ENCODE data around the gene KRT16.

Gene KRT16

DNA sequence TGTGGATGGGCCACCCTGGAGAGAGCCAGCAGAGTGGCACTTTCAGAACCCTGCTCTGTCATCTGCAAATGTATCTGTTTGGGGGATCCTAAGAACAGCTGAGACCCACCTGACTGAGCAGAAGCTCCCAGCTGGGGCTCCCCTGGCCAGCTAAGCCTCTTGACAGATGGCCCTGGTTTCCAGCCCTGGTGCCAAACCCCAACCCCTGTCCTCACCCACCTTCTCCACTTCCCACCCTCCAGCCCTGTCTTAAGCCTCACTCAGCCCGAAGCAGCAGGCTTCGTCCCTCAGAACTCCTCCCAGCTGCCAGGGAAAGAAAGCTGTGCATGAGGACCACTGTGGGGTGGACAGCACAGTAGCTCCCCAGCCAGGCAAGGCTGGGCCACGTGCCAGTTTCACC, 37.2 kb downstream of the KRT16 start:
- H3K27me3 ChIP-seq (replicated peaks in 2 of 5; ENCODE audit: control insufficient read depth in 4 of 5, insufficient read depth in 5 of 5, low read length in 4 of 5): peaks cover 0 to 21% (median 2%) of the 10 kb centered on the region in 5 experiments
- 86% methylated on average over 3 of the region's 3 CpGs for WGBS (ENCODE audit: insufficient coverage)
- ChIA-PET POLR2A (no interaction called here), CTCF (interaction anchor here (1.1 kb wide), 1 partner anchor 24 kb away, joined by 4 read pairs; no protein-coding TSS in a partner anchor)
- peaks cover 0 to 2% (median 1%) of the 10 kb centered on the region in 4 experiments for H3K4me1 ChIP-seq (ENCODE audit: control extremely low read depth in 1 of 4, control insufficient read depth in 4 of 4, insufficient read depth in 4 of 4, low read length in 3 of 4)
- H3K27ac ChIP-seq (ENCODE audit: insufficient read depth in 1 of 2, low read depth in 1 of 2, low read length in 2 of 2, poor library complexity in 1 of 2, severe bottlenecking in 2 of 2): no peak overlapping the region
- H3K9me3 ChIP-seq (ENCODE audit: control extremely low read depth in 1 of 5, control insufficient read depth in 4 of 5, insufficient read depth in 2 of 5, low read depth in 1 of 5, low read length in 4 of 5): no peaks in the 10 kb centered on the region
- no peak for DNase-seq
- no peaks in the 10 kb centered on the region for H3K36me3 ChIP-seq (ENCODE audit: control insufficient read depth in 4 of 4, insufficient read depth in 4 of 4, low read length in 3 of 4)
- no peak overlapping the region for H3K4me3 ChIP-seq (ENCODE audit: control insufficient read depth in 1 of 7, extremely low read depth in 1 of 7, insufficient read depth in 4 of 7, low read depth in 2 of 7, low read length in 6 of 7)

DNA sequence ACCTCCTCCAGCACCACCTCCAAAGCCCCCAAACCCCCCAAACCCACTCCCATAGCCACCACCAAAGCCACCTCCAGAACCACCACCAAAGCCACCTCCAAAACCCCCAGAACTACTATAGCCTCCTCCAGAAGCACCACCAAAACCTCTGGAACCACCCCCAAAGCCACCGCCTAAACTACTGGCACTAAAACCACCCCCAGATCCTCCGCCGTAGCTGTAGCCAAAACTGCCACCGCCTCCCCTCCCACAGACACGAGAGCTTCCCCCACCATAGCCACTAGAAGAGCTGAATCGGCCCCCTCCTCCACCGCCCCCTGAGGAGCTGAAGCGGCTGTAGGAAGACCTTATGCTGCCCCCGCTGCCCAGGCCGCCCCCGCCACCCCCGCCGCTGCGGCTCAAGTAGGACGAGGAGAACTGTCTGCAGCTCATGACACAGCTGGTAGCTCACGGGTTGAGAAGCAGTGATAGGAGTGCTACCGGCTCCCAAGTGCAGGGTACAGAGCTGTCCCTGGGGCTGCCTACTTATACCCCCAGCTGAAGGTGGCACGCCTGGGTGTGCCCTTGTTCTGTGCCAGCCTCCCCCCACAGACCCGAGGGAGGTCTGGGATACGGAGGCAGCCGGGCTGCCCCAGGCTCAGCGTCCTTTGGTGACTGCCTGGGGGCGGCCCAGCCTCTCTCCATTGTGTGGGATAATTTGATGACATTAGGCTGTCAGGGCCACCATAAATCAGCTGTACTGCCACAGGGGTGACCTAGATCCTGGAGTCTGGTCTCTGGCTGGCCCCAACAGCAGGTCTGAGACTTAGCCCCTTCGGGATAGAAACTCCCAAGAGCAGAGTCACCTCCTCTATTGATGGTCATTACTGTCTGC, 40.8 kb downstream of the KRT16 start, which contains the start of gene KRT9:
Gene KRT9 (minus strand): TSS at position 499 of the 874 bp plus-strand sequence. CDS start 67 bp downstream, at position 432.
- Histone ChIP-seq H3K9me3 (ENCODE audit: control extremely low read depth in 1 of 5, control insufficient read depth in 4 of 5, insufficient read depth in 2 of 5, low read depth in 1 of 5, low read length in 4 of 5) (peaks cover 0 to 4% (median 0%) of the 10 kb centered on the region in 5 experiments), H3K27ac (ENCODE audit: insufficient read depth in 1 of 2, low read depth in 1 of 2, low read length in 2 of 2, poor library complexity in 1 of 2, severe bottlenecking in 2 of 2) (no peak within 1 kb of the TSS), H3K4me1 (ENCODE audit: control extremely low read depth in 1 of 4, control insufficient read depth in 4 of 4, insufficient read depth in 4 of 4, low read length in 3 of 4) (no peaks in the 10 kb centered on the region), H3K36me3 (ENCODE audit: control insufficient read depth in 4 of 4, insufficient read depth in 4 of 4, low read length in 3 of 4) (no peaks in the 10 kb centered on the region), H3K4me3 (ENCODE audit: control insufficient read depth in 1 of 7, extremely low read depth in 1 of 7, insufficient read depth in 4 of 7, low read depth in 2 of 7, low read length in 6 of 7) (no peak within 1 kb of the TSS), H3K27me3 (replicated peaks in 2 of 5; ENCODE audit: control insufficient read depth in 4 of 5, insufficient read depth in 5 of 5, low read length in 4 of 5) (peaks cover 0 to 30% (median 7%) of the 10 kb centered on the region in 5 experiments)
- no peak for DNase-seq
- CTCF ChIA-PET: interaction anchor here (1.1 to 7.6 kb wide), 2 partner anchors 14 to 22 kb away, joined by 3 to 31 read pairs; no protein-coding TSS in a partner anchor
- POLR2A ChIA-PET: no interaction called here
- 74% methylated on average over 16 of the region's 24 CpGs for WGBS (ENCODE audit: insufficient coverage)

DNA sequence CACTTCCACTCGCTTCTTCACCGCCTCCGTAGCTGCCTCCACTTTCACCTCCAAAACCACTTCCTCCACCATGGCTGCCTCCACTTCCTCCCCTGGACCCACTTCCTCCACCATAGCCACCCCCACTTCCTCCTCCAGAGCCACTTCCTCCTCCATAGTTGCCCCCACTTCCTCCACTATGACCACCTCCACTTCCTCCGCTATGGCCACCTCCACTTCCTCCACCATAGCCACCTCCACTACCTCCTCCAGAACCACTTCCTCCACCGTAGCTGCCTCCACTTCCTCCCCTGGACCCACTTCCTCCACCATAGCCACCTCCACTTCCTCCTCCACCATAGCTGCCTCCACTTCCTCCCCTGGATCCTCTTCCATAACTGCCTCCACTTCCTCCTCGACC, 45.2 kb downstream of the KRT16 start:
- Histone ChIP-seq H3K27me3 (replicated peaks in 2 of 5; ENCODE audit: control insufficient read depth in 4 of 5, insufficient read depth in 5 of 5, low read length in 4 of 5) (peaks cover 0 to 25% (median 9%) of the 10 kb centered on the region in 5 experiments), H3K9me3 (ENCODE audit: control extremely low read depth in 1 of 5, control insufficient read depth in 4 of 5, insufficient read depth in 2 of 5, low read depth in 1 of 5, low read length in 4 of 5) (peaks cover 0 to 4% (median 0%) of the 10 kb centered on the region in 5 experiments), H3K27ac (ENCODE audit: insufficient read depth in 1 of 2, low read depth in 1 of 2, low read length in 2 of 2, poor library complexity in 1 of 2, severe bottlenecking in 2 of 2) (no peak overlapping the region), H3K4me1 (ENCODE audit: control extremely low read depth in 1 of 4, control insufficient read depth in 4 of 4, insufficient read depth in 4 of 4, low read length in 3 of 4) (no peaks in the 10 kb centered on the region), H3K36me3 (ENCODE audit: control insufficient read depth in 4 of 4, insufficient read depth in 4 of 4, low read length in 3 of 4) (no peaks in the 10 kb centered on the region), H3K4me3 (ENCODE audit: control insufficient read depth in 1 of 7, extremely low read depth in 1 of 7, insufficient read depth in 4 of 7, low read depth in 2 of 7, low read length in 6 of 7) (no peak overlapping the region)
- DNase-seq: no peak
- CTCF ChIA-PET: interaction anchor here (0.7 to 7.6 kb wide), 2 partner anchors 18 to 56 kb away, joined by 3 to 31 read pairs; no protein-coding TSS in a partner anchor
- POLR2A ChIA-PET: no interaction called here
- 51% methylated on average over 5 of the region's 6 CpGs for WGBS (ENCODE audit: insufficient coverage)

DNA sequence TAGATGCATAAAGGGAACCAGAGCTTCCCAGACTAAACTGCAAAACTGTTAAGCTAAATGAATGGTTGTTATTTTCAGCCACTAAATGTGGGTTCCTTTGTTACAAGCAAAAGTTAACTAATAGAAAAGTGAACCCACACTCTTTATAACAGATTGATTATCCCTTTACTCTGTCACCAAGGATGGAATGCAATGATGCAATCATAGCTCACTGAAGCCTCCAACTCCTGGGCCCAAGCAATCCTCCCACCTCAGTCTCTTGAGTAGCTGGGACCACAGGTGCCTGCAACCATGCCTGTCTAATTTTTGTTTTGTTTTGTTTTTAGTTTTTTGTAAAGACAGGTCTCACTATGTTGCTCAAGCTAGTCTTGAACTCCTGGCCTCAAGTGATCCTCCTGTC, 47.2 kb downstream of the KRT16 start:
- Histone ChIP-seq H3K4me1 (ENCODE audit: control extremely low read depth in 1 of 4, control insufficient read depth in 4 of 4, insufficient read depth in 4 of 4, low read length in 3 of 4) (no peaks in the 10 kb centered on the region), H3K36me3 (ENCODE audit: control insufficient read depth in 4 of 4, insufficient read depth in 4 of 4, low read length in 3 of 4) (no peaks in the 10 kb centered on the region), H3K27ac (ENCODE audit: insufficient read depth in 1 of 2, low read depth in 1 of 2, low read length in 2 of 2, poor library complexity in 1 of 2, severe bottlenecking in 2 of 2) (no peak overlapping the region), H3K9me3 (ENCODE audit: control extremely low read depth in 1 of 5, control insufficient read depth in 4 of 5, insufficient read depth in 2 of 5, low read depth in 1 of 5, low read length in 4 of 5) (peaks cover 0 to 4% (median 0%) of the 10 kb centered on the region in 5 experiments), H3K27me3 (replicated peaks in 2 of 5; ENCODE audit: control insufficient read depth in 4 of 5, insufficient read depth in 5 of 5, low read length in 4 of 5) (peaks cover 0 to 15% (median 9%) of the 10 kb centered on the region in 5 experiments), H3K4me3 (ENCODE audit: control insufficient read depth in 1 of 7, extremely low read depth in 1 of 7, insufficient read depth in 4 of 7, low read depth in 2 of 7, low read length in 6 of 7) (no peak overlapping the region)
- POLR2A ChIA-PET: no interaction called here
- CTCF ChIA-PET: interaction anchor here (1.1 to 2.3 kb wide), 4 partner anchors 17 to 93 kb away, joined by 3 to 14 read pairs (median 5); no protein-coding TSS in a partner anchor
- DNase-seq: no peak

DNA sequence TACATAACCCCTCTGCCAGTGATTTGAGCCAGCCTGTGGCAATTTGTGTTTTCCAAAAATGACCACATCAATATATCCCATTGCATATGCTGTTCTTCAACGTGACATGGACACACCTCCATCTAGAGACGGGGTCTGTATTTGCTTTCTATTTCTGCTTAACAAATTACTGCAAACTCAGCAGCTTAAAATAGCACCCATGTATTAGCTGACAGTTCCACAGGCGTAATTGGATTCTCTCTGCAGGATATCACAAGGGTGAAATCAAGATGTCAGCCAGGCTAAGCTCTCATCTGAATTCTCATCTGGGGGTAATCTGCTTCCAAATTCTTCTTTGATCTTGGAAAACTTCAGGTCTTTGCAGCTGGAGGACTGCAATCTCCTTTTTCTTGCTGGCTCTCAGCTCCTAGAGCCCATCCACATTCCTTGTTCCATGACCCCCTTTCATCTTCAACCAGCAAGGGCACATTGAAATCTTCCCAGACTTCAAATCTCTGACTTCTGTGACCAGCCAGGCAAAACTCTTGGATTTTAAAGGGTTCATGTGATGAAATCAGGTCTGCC, 48.9 kb downstream of the KRT16 start:
- CTCF ChIA-PET: no interaction called here
- DNase-seq: no peak
- no peaks in the 10 kb centered on the region for H3K4me1 ChIP-seq (ENCODE audit: control extremely low read depth in 1 of 4, control insufficient read depth in 4 of 4, insufficient read depth in 4 of 4, low read length in 3 of 4)
- no peak overlapping the region for H3K4me3 ChIP-seq (ENCODE audit: control insufficient read depth in 1 of 7, extremely low read depth in 1 of 7, insufficient read depth in 4 of 7, low read depth in 2 of 7, low read length in 6 of 7)
- H3K9me3 ChIP-seq (ENCODE audit: control extremely low read depth in 1 of 5, control insufficient read depth in 4 of 5, insufficient read depth in 2 of 5, low read depth in 1 of 5, low read length in 4 of 5): peaks cover 0 to 4% (median 0%) of the 10 kb centered on the region in 5 experiments
- H3K27me3 ChIP-seq (replicated peaks in 2 of 5; ENCODE audit: control insufficient read depth in 4 of 5, insufficient read depth in 5 of 5, low read length in 4 of 5): peaks cover 2 to 15% (median 10%) of the 10 kb centered on the region in 5 experiments
- H3K36me3 ChIP-seq (ENCODE audit: control insufficient read depth in 4 of 4, insufficient read depth in 4 of 4, low read length in 3 of 4): no peaks in the 10 kb centered on the region
- POLR2A ChIA-PET: no interaction called here
- H3K27ac ChIP-seq (ENCODE audit: insufficient read depth in 1 of 2, low read depth in 1 of 2, low read length in 2 of 2, poor library complexity in 1 of 2, severe bottlenecking in 2 of 2): no peak overlapping the region
- 84% methylated on average over 3 of the region's 3 CpGs for WGBS (ENCODE audit: insufficient coverage)

DNA sequence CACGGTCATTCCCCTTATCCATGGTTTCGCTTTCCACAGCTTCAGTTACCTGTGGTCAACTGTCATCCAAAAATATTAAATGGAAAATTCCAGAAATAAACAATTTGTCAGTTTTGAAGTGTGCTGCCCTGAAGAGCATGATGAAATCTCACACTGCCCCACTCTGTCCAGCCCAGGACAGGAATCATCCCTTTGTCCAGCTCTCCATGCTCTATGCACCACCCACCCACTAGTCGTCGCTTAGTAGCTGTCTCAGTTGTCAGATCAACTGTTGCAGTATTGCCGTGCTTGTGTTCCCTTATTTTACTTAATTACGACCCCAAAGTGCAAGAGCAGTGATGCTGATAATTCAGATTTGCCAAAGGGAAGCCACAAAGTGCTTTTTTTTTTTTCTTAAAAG, 51.0 kb downstream of the KRT16 start:
- H3K4me1 ChIP-seq (ENCODE audit: control extremely low read depth in 1 of 4, control insufficient read depth in 4 of 4, insufficient read depth in 4 of 4, low read length in 3 of 4): no peaks in the 10 kb centered on the region
- ChIA-PET POLR2A (no interaction called here), CTCF (no interaction called here)
- no peak overlapping the region for H3K4me3 ChIP-seq (ENCODE audit: control insufficient read depth in 1 of 7, extremely low read depth in 1 of 7, insufficient read depth in 4 of 7, low read depth in 2 of 7, low read length in 6 of 7)
- H3K36me3 ChIP-seq (ENCODE audit: control insufficient read depth in 4 of 4, insufficient read depth in 4 of 4, low read length in 3 of 4): no peaks in the 10 kb centered on the region
- no peak overlapping the region for H3K27ac ChIP-seq (ENCODE audit: insufficient read depth in 1 of 2, low read depth in 1 of 2, low read length in 2 of 2, poor library complexity in 1 of 2, severe bottlenecking in 2 of 2)
- 93% methylated on average over 6 of the region's 6 CpGs for WGBS (ENCODE audit: insufficient coverage)
- peaks cover 4 to 14% (median 9%) of the 10 kb centered on the region in 5 experiments for H3K27me3 ChIP-seq (replicated peaks in 2 of 5; ENCODE audit: control insufficient read depth in 4 of 5, insufficient read depth in 5 of 5, low read length in 4 of 5)
- no peak for DNase-seq
- H3K9me3 ChIP-seq (ENCODE audit: control extremely low read depth in 1 of 5, control insufficient read depth in 4 of 5, insufficient read depth in 2 of 5, low read depth in 1 of 5, low read length in 4 of 5): no peaks in the 10 kb centered on the region
